IPS-18a (cell line): ENCODE results near the gene GIMAP8.

Source experiments
- H3K27ac ChIP-seq: one replicate; pipeline ENCODE4 v1.5.1; 2013; ENCODE audit warnings: low read length
- H3K27me3 ChIP-seq: one replicate; pipeline ENCODE4 v1.6.1; 2013; ENCODE audit warnings: mild to moderate bottlenecking, low read length; ENCODE audit not compliant: control insufficient read depth, insufficient read depth
- H3K36me3 ChIP-seq: one replicate; pipeline ENCODE4 v1.6.1; 2013; ENCODE audit warnings: low read depth, low read length; ENCODE audit not compliant: control insufficient read depth
- H3K4me1 ChIP-seq: one replicate; pipeline ENCODE4 v1.6.1; 2013; ENCODE audit warnings: low read depth, low read length; ENCODE audit not compliant: control insufficient read depth
- H3K4me3 ChIP-seq: one replicate; pipeline ENCODE4 v1.5.1; 2013; ENCODE audit warnings: low read length
- H3K9ac ChIP-seq: one replicate; pipeline ENCODE4 v1.6.1; 2013; ENCODE audit warnings: mild to moderate bottlenecking, low read length, moderate library complexity
- H3K9me3 ChIP-seq: one replicate; pipeline ENCODE4 v1.6.1; 2013; ENCODE audit warnings: low read depth, low read length; ENCODE audit not compliant: control insufficient read depth

The GIMAP8 gene

GRCh38 chr7:150450491-150451001 lies at the start of gene GIMAP8:
Gene GIMAP8, plus strand, starts transcription at chr7:150450630. Its CDS starts 16,069 bp downstream, at chr7:150466699.
- Histone ChIP-seq H3K27ac (no peak within 1 kb of the TSS), H3K4me3 (no peak within 1 kb of the TSS), H3K9ac (no peak within 1 kb of the TSS), H3K27me3 (peaks cover 20% of the 10 kb centered on the region), H3K4me1 (no peaks in the 10 kb centered on the region), H3K36me3 (no peaks in the 10 kb centered on the region), H3K9me3 (no peaks in the 10 kb centered on the region)

- Histone ChIP-seq H3K27ac (peak overlapping the region; percentile 92), H3K9ac (peak overlapping the region; percentile 70), H3K4me1 (peaks cover 58% of the 10 kb centered on the region), H3K9me3 (no peaks in the 10 kb centered on the region), H3K4me3 (no peak overlapping the region), H3K27me3 (no peaks in the 10 kb centered on the region), H3K36me3 (no peaks in the 10 kb centered on the region)
Measured at GRCh38 chr7:150400788-150401423, 49.5 kb upstream of the GIMAP8 start.

- Histone ChIP-seq H3K4me1 (peaks cover 62% of the 10 kb centered on the region), H3K27ac (peak overlapping the region; percentile 92), H3K9me3 (no peaks in the 10 kb centered on the region), H3K9ac (peak overlapping the region; percentile 70), H3K27me3 (no peaks in the 10 kb centered on the region), H3K4me3 (no peak overlapping the region), H3K36me3 (no peaks in the 10 kb centered on the region)
Measured at GRCh38 chr7:150401424-150401790, 49.0 kb upstream of the GIMAP8 start.

GRCh38 chr7:150401861-150402631 lies 48.4 kb upstream of the GIMAP8 start:
- Histone ChIP-seq H3K4me1 (peaks cover 69% of the 10 kb centered on the region), H3K27me3 (no peaks in the 10 kb centered on the region), H3K27ac (peak overlapping the region; percentile 92), H3K9me3 (no peaks in the 10 kb centered on the region), H3K36me3 (no peaks in the 10 kb centered on the region), H3K9ac (peak overlapping the region; percentile 76), H3K4me3 (no peak overlapping the region)

GRCh38 chr7:150402671-150403321 lies 47.6 kb upstream of the GIMAP8 start:
- Histone ChIP-seq H3K4me1 (peaks cover 70% of the 10 kb centered on the region), H3K4me3 (no peak overlapping the region), H3K9ac (peak overlapping the region; percentile 76), H3K36me3 (no peaks in the 10 kb centered on the region), H3K27ac (peak overlapping the region; percentile 92), H3K27me3 (no peaks in the 10 kb centered on the region), H3K9me3 (no peaks in the 10 kb centered on the region)

GRCh38 chr7:150403376-150404171 lies 46.9 kb upstream of the GIMAP8 start:
- Histone ChIP-seq H3K36me3 (no peaks in the 10 kb centered on the region), H3K27me3 (no peaks in the 10 kb centered on the region), H3K27ac (peak overlapping the region; percentile 92), H3K4me3 (peak overlapping the region; percentile 73), H3K9me3 (no peaks in the 10 kb centered on the region), H3K9ac (peak overlapping the region; percentile 76), H3K4me1 (peaks cover 70% of the 10 kb centered on the region)

- Histone ChIP-seq H3K27ac (peak overlapping the region; percentile 92), H3K27me3 (no peaks in the 10 kb centered on the region), H3K4me1 (peaks cover 66% of the 10 kb centered on the region), H3K9me3 (no peaks in the 10 kb centered on the region), H3K4me3 (peak overlapping the region; percentile 73), H3K36me3 (peaks cover 3% of the 10 kb centered on the region), H3K9ac (peak overlapping the region; percentile 76)
Measured at GRCh38 chr7:150404172-150404804, 46.1 kb upstream of the GIMAP8 start.

GRCh38 chr7:150404805-150405583 lies 45.4 kb upstream of the GIMAP8 start:
- Histone ChIP-seq H3K4me3 (peak overlapping the region; percentile 73), H3K27me3 (no peaks in the 10 kb centered on the region), H3K36me3 (peaks cover 4% of the 10 kb centered on the region), H3K27ac (peak overlapping the region; percentile 92), H3K9me3 (no peaks in the 10 kb centered on the region), H3K9ac (peak overlapping the region; percentile 76), H3K4me1 (peaks cover 59% of the 10 kb centered on the region)

GRCh38 chr7:150405584-150406311 lies 44.7 kb upstream of the GIMAP8 start:
- Histone ChIP-seq H3K36me3 (peaks cover 12% of the 10 kb centered on the region), H3K4me3 (peak overlapping the region; percentile 73), H3K9me3 (no peaks in the 10 kb centered on the region), H3K27ac (no peak overlapping the region), H3K27me3 (no peaks in the 10 kb centered on the region), H3K4me1 (peaks cover 51% of the 10 kb centered on the region), H3K9ac (peak overlapping the region; percentile 37)

- Histone ChIP-seq H3K27ac (no peak overlapping the region), H3K4me1 (peaks cover 46% of the 10 kb centered on the region), H3K9me3 (no peaks in the 10 kb centered on the region), H3K27me3 (no peaks in the 10 kb centered on the region), H3K4me3 (peak overlapping the region; percentile 73), H3K36me3 (peaks cover 12% of the 10 kb centered on the region), H3K9ac (no peak overlapping the region)
Measured at GRCh38 chr7:150406312-150406566, 44.2 kb upstream of the GIMAP8 start.
